RWPE2 (cell line): ENCODE results near the gene EXOC6.

Experiments
- ATAC-seq: fragments of 200-7000 bp; cut with Tn5 transposase; 3 replicates; pipeline ENCODE4 v1.9.1; 2021; ENCODE audit warnings: low read depth
- DNase-seq: peaks from one replicate; pipeline ENCODE4 v3.0.0-alpha.2; 2020; ENCODE audit warnings: low spot score
- H3K27ac ChIP-seq: fragments of 450-650 bp; 2 replicates; pipeline ENCODE4 v1.5.1; 2017; ENCODE audit warnings: mild to moderate bottlenecking; ENCODE audit not compliant: poor library complexity, severe bottlenecking
- H3K27me3 ChIP-seq: fragments of 250-450 bp; sonication (Bioruptor Pico); 2 replicates; pipeline ENCODE4 v1.5.1; 2021; ENCODE audit warnings: mild to moderate bottlenecking, moderate library complexity; ENCODE audit not compliant: insufficient read depth, poor library complexity, severe bottlenecking
- H3K36me3 ChIP-seq: fragments of 250-450 bp; sonication (Bioruptor Pico); 2 replicates; pipeline ENCODE4 v1.5.1; 2020; ENCODE audit warnings: low read depth, mild to moderate bottlenecking, moderate library complexity
- H3K4me1 ChIP-seq: fragments of 250-450 bp; sonication (Bioruptor Pico); 2 replicates; pipeline ENCODE4 v1.5.1; 2021; ENCODE audit warnings: mild to moderate bottlenecking, moderate library complexity; ENCODE audit not compliant: insufficient read depth, poor library complexity, severe bottlenecking
- H3K4me3 ChIP-seq: fragments of 250-450 bp; sonication (Bioruptor Pico); 2 replicates; pipeline ENCODE4 v1.5.1; 2021; ENCODE audit warnings: mild to moderate bottlenecking, moderate library complexity; ENCODE audit not compliant: severe bottlenecking
- H3K9me3 ChIP-seq: fragments of 250-450 bp; sonication (Bioruptor Pico); 2 replicates; pipeline ENCODE4 v1.5.1; 2021; ENCODE audit warnings: mild to moderate bottlenecking, moderate library complexity; ENCODE audit not compliant: severe bottlenecking
- CTCF ChIP-seq: fragments of 450-650 bp; IDR thresholded peaks from one replicate; pipeline ENCODE4 v1.5.1; 2017; ENCODE audit warnings: mild to moderate bottlenecking, moderate library complexity; ENCODE audit not compliant: poor library complexity, severe bottlenecking

Gene EXOC6

DNA sequence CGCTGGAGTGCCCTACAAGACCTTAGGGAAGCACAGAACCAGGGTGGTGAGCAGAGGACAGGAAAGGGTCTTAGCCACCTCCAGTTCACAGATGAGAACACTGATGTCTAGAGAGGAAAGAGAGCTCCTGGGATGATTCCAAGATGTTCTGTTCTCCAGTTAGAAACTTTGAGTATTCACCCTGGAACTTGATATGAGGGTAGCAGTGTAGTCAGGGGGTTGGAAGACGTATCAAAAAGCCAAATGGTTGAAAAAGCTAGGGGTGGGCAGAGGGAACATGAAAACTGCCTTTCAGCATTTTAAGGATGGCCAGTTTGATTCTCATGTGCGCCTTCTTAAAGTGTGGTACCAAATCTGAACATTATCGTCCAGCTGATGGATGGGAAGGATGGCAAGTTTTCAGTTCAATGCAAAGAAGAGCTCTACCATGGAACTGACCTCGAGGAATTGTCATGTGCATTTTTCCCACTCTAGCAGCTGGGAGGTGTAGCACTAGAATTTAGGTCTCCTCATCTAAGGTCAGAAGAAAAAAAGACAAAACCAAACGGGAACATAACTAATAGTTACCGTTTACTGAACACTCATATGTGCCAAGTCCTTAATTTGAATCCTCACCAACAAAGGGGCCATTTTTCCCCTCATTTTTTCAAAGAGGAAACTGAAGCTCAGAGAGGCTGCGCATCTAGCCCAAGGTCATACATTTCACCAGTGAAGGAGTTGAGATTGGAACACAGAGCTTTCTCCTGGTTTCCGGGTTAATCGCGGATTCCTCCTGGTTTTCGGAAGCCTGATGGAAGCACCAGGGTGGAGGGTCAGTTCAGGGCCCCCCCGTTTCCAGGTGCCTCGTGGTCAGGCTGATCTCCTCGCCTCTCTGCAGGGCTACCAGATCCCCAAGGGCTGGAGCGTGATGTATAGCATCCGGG lies 219.4 kb downstream of the EXOC6 start:
- H3K4me3 ChIP-seq: no peak overlapping the region
- no peaks in the 10 kb centered on the region for H3K4me1 ChIP-seq
- no peaks in the 10 kb centered on the region for H3K9me3 ChIP-seq
- H3K36me3 ChIP-seq: no peaks in the 10 kb centered on the region
- no peak for DNase-seq
- H3K27ac ChIP-seq: no peak overlapping the region
- peaks cover 81% of the 10 kb centered on the region for H3K27me3 ChIP-seq
- TF ChIP-seq CTCF: no peak
- no peak for ATAC-seq

- no peaks in the 10 kb centered on the region for H3K9me3 ChIP-seq
- no peaks in the 10 kb centered on the region for H3K36me3 ChIP-seq
- TF ChIP-seq CTCF: peak; percentile 13
- peaks cover 81% of the 10 kb centered on the region for H3K27me3 ChIP-seq
- H3K27ac ChIP-seq: no peak overlapping the region
- ATAC-seq (peak; percentile 48; the same call in 2 of the 3 replicates), DNase-seq (peak; percentile 63)
- no peak overlapping the region for H3K4me3 ChIP-seq
- H3K4me1 ChIP-seq: no peaks in the 10 kb centered on the region
Observed at GRCh38 chr10:93068411-93069244, 220.3 kb downstream of the EXOC6 start.

GRCh38 chr10:93069245-93069561 lies 220.9 kb downstream of the EXOC6 start:
- peaks cover 81% of the 10 kb centered on the region for H3K27me3 ChIP-seq
- no peak for TF ChIP-seq CTCF

DNA sequence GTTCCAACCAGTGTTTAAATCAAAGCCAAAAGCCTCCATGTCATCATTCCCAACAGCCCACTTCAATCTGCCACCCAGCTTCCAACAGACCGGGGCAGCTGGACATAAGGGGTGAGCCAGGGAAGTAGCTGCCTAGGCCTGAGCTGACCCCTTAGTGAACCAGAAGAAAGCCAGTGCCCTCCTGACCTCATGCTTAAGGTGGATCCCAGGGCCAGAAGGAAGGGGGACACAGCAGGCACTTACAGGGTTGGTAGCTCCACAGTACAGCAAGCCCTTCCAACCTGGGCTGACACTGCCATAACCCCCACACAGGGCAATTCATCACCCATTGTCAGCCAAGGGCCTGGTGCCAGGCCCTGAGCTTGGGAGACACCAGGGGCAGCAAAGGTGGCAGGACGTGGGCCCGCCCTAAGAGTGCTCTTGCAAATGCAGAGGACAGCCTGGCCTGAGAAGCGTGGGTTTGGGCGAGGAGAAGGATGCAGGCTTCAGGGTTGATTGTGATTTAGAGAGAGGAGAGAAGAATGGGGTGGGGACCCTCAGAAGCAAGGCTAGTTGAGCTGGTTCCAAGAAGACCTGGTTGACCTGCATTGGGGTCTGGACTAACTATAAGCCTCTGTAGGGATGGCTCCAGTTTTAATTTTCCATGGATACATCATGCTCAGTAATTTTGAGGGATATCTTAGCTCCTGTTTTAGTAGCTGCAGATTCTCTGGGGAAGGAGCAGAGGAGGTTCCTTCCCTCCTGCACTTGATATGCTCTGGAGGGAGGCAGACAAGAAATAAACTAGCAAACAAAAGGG lies 222.3 kb downstream of the EXOC6 start:
- H3K27me3 ChIP-seq: peaks cover 81% of the 10 kb centered on the region
- H3K9me3 ChIP-seq: no peaks in the 10 kb centered on the region

More at GRCh38 chr10:93069245-93069561, 220.9 kb downstream of the EXOC6 start:
- ATAC-seq: no peak
- H3K27ac ChIP-seq: no peak overlapping the region
- DNase-seq: no peak
- H3K4me1 ChIP-seq: no peaks in the 10 kb centered on the region
- H3K36me3 ChIP-seq: no peaks in the 10 kb centered on the region
- H3K4me3 ChIP-seq: no peak overlapping the region
- H3K9me3 ChIP-seq: no peaks in the 10 kb centered on the region

More for the DNA sequence above, 222.3 kb downstream of the EXOC6 start:
- H3K4me1 ChIP-seq: no peaks in the 10 kb centered on the region
- no peak for ATAC-seq
- H3K4me3 ChIP-seq: no peak overlapping the region
- no peaks in the 10 kb centered on the region for H3K36me3 ChIP-seq
- no peak for DNase-seq
- H3K27ac ChIP-seq: no peak overlapping the region
- no peak for TF ChIP-seq CTCF
